Measurements from ENCODE around the gene WNT1.

Gene WNT1

DNA sequence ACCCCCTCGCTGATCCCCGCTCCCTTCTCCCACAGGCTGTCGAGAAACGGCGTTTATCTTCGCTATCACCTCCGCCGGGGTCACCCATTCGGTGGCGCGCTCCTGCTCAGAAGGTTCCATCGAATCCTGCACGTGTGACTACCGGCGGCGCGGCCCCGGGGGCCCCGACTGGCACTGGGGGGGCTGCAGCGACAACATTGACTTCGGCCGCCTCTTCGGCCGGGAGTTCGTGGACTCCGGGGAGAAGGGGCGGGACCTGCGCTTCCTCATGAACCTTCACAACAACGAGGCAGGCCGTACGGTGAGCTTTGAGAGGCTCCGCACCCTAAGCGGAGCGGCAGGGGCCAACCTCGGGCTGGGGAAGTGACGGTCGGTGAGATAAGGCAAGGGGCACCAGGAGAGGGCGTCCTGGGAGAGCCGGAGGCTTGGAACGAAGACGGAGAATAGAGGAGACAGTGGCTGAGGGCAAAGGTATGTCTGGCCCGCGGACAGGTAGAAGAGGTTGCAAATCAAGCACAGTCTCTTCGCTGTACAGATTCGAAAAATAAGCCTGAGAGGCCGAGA lies 2.3 kb downstream of the WNT1 start:
- no peak for DNase-seq (ENCODE audit: low read depth in 2 of 2)
- no peak overlapping the region for H3K4me3 ChIP-seq (replicated peaks in 1 of 2; ENCODE audit: low read depth in 2 of 2, low read length in 2 of 2)
- TF ChIP-seq, protein P1, sequence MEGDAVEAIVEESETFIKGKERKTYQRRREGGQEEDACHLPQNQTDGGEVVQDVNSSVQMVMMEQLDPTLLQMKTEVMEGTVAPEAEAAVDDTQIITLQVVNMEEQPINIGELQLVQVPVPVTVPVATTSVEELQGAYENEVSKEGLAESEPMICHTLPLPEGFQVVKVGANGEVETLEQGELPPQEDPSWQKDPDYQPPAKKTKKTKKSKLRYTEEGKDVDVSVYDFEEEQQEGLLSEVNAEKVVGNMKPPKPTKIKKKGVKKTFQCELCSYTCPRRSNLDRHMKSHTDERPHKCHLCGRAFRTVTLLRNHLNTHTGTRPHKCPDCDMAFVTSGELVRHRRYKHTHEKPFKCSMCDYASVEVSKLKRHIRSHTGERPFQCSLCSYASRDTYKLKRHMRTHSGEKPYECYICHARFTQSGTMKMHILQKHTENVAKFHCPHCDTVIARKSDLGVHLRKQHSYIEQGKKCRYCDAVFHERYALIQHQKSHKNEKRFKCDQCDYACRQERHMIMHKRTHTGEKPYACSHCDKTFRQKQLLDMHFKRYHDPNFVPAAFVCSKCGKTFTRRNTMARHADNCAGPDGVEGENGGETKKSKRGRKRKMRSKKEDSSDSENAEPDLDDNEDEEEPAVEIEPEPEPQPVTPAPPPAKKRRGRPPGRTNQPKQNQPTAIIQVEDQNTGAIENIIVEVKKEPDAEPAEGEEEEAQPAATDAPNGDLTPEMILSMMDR (IDR thresholded peaks at IDR 0.05; ENCODE audit: low read depth, low read length) = no peak

DNA sequence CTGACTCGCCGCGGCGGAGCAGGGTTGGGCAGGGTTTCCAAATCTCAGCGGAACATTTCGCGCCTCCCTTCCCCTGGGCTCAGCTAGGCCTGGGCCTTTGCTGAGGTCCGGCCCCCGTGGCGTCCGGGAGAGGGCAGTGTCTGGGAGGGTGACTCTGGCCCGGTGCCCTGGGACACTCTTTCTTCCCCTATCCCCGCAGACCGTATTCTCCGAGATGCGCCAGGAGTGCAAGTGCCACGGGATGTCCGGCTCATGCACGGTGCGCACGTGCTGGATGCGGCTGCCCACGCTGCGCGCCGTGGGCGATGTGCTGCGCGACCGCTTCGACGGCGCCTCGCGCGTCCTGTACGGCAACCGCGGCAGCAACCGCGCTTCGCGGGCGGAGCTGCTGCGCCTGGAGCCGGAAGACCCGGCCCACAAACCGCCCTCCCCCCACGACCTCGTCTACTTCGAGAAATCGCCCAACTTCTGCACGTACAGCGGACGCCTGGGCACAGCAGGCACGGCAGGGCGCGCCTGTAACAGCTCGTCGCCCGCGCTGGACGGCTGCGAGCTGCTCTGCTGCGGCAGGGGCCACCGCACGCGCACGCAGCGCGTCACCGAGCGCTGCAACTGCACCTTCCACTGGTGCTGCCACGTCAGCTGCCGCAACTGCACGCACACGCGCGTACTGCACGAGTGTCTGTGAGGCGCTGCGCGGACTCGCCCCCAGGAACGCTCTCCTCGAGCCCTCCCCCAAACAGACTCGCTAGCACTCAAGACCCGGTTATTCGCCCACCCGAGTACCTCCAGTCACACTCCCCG lies 3.0 kb downstream of the WNT1 start:
- DNase-seq (ENCODE audit: low read depth in 2 of 2) = no peak
- TF ChIP-seq, protein P1 (IDR thresholded peaks at IDR 0.05; ENCODE audit: low read depth, low read length) = peak; percentile 17
- H3K4me3 ChIP-seq (replicated peaks in 1 of 2; ENCODE audit: low read depth in 2 of 2, low read length in 2 of 2) = no peak overlapping the region

DNA sequence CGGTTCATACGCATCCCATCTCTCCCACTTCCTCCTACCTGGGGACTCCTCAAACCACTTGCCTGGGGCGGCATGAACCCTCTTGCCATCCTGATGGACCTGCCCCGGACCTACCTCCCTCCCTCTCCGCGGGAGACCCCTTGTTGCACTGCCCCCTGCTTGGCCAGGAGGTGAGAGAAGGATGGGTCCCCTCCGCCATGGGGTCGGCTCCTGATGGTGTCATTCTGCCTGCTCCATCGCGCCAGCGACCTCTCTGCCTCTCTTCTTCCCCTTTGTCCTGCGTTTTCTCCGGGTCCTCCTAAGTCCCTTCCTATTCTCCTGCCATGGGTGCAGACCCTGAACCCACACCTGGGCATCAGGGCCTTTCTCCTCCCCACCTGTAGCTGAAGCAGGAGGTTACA lies 3.6 kb downstream of the WNT1 start:
- TF ChIP-seq, protein P1 (IDR thresholded peaks at IDR 0.05; ENCODE audit: low read depth, low read length) = no peak
- no peak for DNase-seq (ENCODE audit: low read depth in 2 of 2)
- no peak overlapping the region for H3K4me3 ChIP-seq (replicated peaks in 1 of 2; ENCODE audit: low read depth in 2 of 2, low read length in 2 of 2)

DNA sequence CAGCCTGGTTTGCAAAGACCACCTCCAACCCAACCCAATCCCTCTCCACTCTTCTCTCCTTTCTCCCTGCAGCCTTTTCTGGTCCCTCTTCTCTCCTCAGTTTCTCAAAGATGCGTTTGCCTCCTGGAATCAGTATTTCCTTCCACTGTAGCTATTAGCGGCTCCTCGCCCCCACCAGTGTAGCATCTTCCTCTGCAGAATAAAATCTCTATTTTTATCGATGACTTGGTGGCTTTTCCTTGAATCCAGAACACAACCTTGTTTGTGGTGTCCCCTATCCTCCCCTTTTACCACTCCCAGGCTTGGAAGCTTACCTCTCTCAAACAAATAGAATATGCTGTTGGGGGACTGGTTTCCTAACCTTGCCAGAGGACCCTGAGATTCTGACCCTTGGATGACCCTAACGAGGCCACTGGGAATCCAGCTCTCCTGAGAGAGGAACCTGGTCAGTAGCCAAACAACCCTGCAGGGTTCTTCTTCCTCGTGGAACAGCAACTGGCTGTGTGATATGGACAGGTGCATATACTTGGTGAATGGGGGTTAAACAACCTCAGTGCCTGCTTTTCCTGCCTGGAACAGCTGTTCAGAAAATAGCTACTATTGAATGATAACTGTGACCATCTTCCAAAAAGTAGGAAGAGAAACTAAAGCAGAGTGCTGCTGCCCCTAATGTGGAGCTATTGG lies 4.4 kb downstream of the WNT1 start:
- TF ChIP-seq, protein P1 (IDR thresholded peaks at IDR 0.05; ENCODE audit: low read depth, low read length) = no peak

DNA sequence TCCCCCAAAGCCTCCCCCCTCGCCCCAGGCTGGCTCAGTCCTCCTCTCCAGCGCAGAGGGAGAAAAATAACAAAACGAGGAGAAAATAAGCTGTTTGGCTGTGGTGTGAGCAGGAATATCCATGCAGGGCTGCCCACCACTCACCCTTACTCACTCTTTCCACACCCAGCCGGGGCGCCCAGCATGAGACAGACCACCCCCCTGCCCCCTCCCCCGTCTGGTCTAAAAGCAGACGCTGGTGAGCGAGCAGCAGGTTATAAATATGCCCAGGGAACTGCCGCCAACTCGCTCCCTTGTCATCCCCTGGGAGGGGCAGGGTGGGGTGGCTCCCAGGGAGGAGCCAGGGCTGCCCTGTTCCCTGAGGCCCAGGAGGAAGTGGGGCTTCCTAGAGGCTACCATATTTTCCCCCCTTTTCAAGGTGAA lies 7.4 kb downstream of the WNT1 start:
- H3K4me3 ChIP-seq (replicated peaks in 1 of 2; ENCODE audit: low read depth in 2 of 2, low read length in 2 of 2) = no peak overlapping the region
- TF ChIP-seq, protein P1 (IDR thresholded peaks at IDR 0.05; ENCODE audit: low read depth, low read length) = no peak
- no peak for DNase-seq (ENCODE audit: low read depth in 2 of 2)

More for the DNA sequence above, 4.4 kb downstream of the WNT1 start:
- DNase-seq (ENCODE audit: low read depth in 2 of 2) = no peak
- H3K4me3 ChIP-seq (replicated peaks in 1 of 2; ENCODE audit: low read depth in 2 of 2, low read length in 2 of 2) = no peak overlapping the region

DNA sequence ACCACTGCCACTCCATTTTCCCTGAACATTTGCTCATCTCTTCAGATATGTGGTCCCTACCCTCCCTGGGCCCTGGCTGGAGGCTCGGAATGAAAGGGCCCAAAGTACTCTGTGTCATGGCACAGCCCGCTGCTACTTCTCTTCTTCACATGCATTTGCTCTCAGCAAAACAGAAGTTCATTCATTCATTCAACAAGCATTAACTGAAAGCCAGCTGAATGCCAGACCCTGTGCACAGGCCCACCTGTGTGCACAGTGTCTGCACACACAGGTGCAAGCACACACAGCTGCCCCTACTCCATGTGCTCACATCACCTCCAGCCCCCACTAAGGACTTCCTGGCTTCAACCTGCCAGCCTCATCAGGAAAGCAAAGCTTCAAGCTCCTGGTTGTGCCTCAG lies 7.8 kb downstream of the WNT1 start:
- no peak overlapping the region for H3K4me3 ChIP-seq (replicated peaks in 1 of 2; ENCODE audit: low read depth in 2 of 2, low read length in 2 of 2)
- TF ChIP-seq, protein P1 (IDR thresholded peaks at IDR 0.05; ENCODE audit: low read depth, low read length) = no peak
- no peak for DNase-seq (ENCODE audit: low read depth in 2 of 2)

Data from cardiac fibroblast (primary cell).